Midbrain (tissue), 1 donor: ENCODE measurements around the gene MSMO1.
A peak's percentile ranks its signal among the peaks of the same experiment; 100 is the strongest.
"Not testable (repeated sequence)": the region's sequence is repeated elsewhere in the genome, so short reads cannot be mapped to it uniquely, and the experiment has no call there.

Experiments used
- DNase-seq: peaks from one replicate; lab custom pipeline; 2025; lab: John Stamatoyannopoulos, UW

MSMO1 gene

GRCh38 chr4:165324918-165325304, 2.6 kb upstream of the MSMO1 start:
- DNase-seq, result no peak

GRCh38 chr4:165325732-165326512, 1.5 kb upstream of the MSMO1 start:
- DNase-seq, result no peak

GRCh38 chr4:165326831-165327210, 648 bp upstream of the MSMO1 start:
- peak; percentile 54 for DNase-seq

GRCh38 chr4:165328101-165328425, 594 bp downstream of the MSMO1 start:
- no peak for DNase-seq

- no peak for DNase-seq
Observed at GRCh38 chr4:165328708-165329107, 1.2 kb downstream of the MSMO1 start.

- no peak for DNase-seq
Observed at GRCh38 chr4:165330071-165330470, 2.6 kb downstream of the MSMO1 start.

- DNase-seq, result no peak
Observed at GRCh38 chr4:165330666-165331065, 3.2 kb downstream of the MSMO1 start.

- no peak for DNase-seq
Observed at GRCh38 chr4:165331359-165331758, 3.9 kb downstream of the MSMO1 start.

GRCh38 chr4:165331823-165332222, 4.4 kb downstream of the MSMO1 start:
- DNase-seq, result no peak

GRCh38 chr4:165332502-165332901, 5.0 kb downstream of the MSMO1 start:
- DNase-seq, result no peak

GRCh38 chr4:165335163-165335703, 7.8 kb downstream of the MSMO1 start:
- no peak for DNase-seq

- DNase-seq, result no peak
Observed at GRCh38 chr4:165336743-165337142, 9.3 kb downstream of the MSMO1 start.

GRCh38 chr4:165342340-165342739, 14.9 kb downstream of the MSMO1 start:
- not testable (repeated sequence) for DNase-seq

GRCh38 chr4:165343353-165344191, 16.1 kb downstream of the MSMO1 start:
- peak; percentile 39 for DNase-seq

GRCh38 chr4:165345666-165346417, 18.4 kb downstream of the MSMO1 start:
- DNase-seq, result no peak

- no peak for DNase-seq
Observed at GRCh38 chr4:165347647-165348569, 20.4 kb downstream of the MSMO1 start.

GRCh38 chr4:165351359-165352130, 24.1 kb downstream of the MSMO1 start:
- no peak for DNase-seq

GRCh38 chr4:165355900-165356300, 28.4 kb downstream of the MSMO1 start:
- peak; percentile 58 for DNase-seq

GRCh38 chr4:165359506-165359905, 32.0 kb downstream of the MSMO1 start:
- DNase-seq, result no peak

- DNase-seq, result no peak
Observed at GRCh38 chr4:165360041-165360695, 32.7 kb downstream of the MSMO1 start.
